HG03196 (cell line): ENCODE measurements around the gene FAM120B.

Source experiments
- ATAC-seq: cut with Tn5 transposase; IDR thresholded peaks from one replicate; pipeline ENCODE4 v1.9.1; 2021; ENCODE audit not compliant: unreplicated experiment

FAM120B gene

GRCh38 chr6:170453586-170454511 is 147.3 kb downstream of the FAM120B start:
- no peak for ATAC-seq

GRCh38 chr6:170454512-170455285 is 148.1 kb downstream of the FAM120B start:
- ATAC-seq, result no peak

- no peak for ATAC-seq
Observed at GRCh38 chr6:170455335-170455979, 148.9 kb downstream of the FAM120B start.

GRCh38 chr6:170456334-170456733 is 149.8 kb downstream of the FAM120B start:
- no peak for ATAC-seq
